B cell (primary cell): ENCODE measurements around the gene ARMH3. TPM values are rescaled to one million over a fixed set of nuclear protein-coding genes. Genes with fewer than 3 reads are reported as not detected.

Experiments used
- ATAC-seq: fragments of 200-7000 bp; cut with Tn5 transposase; one replicate; pipeline ENCODE4 v1.10.0; 2021; ENCODE audit warnings: low read depth, mild to moderate bottlenecking, moderate number of reproducible peaks, moderate library complexity
- CTCF ChIA-PET: fragments of 350-600 bp; sonication (Branson Sonifier 250); formaldehyde crosslinking; loops from one replicate; lab custom pipeline; 2021; ENCODE audit warnings: antibody characterized with exemption, inconsistent platforms; lab: Charles Lee
- POLR2A ChIA-PET: fragments of 350-600 bp; sonication (Branson Sonifier 250); formaldehyde crosslinking; loops from one replicate; lab custom pipeline; 2021; ENCODE audit warnings: antibody characterized with exemption; lab: Charles Lee
- DNase-seq: peaks from one replicate; pipeline ENCODE4 v3.0.0; 2013
- H2AFZ ChIP-seq: 2 replicates; pipeline ENCODE4 v1.6.1; 2012; ENCODE audit warnings: mild to moderate bottlenecking, low read depth, low read length; ENCODE audit not compliant: insufficient read depth, poor library complexity, severe bottlenecking
- H3K27ac ChIP-seq, 2 donors: 1 replicate in 1 of 2; 2 replicates in 1 of 2; pipeline ENCODE4 v1.5.1; 2012 to 2013; ENCODE audit warnings: low read length in 2 of 2, mild to moderate bottlenecking in 2 of 2, moderate library complexity in 1 of 2
- H3K27me3 ChIP-seq, 4 experiments: fragments of 200-600 bp in 1 of 4; sonication (generic) in 1 of 4; replicated peaks in 1 of 4; 1 replicate in 2 of 4; 2 replicates in 2 of 4; pipeline versions ENCODE4 v1.6.1 to v1.7.0; 2013 to 2016; ENCODE audit warnings: low read length in 3 of 4, mild to moderate bottlenecking in 2 of 4, mixed read lengths in 1 of 4, moderate library complexity in 1 of 4; ENCODE audit not compliant: insufficient read depth in 4 of 4, control insufficient read depth in 3 of 4; ENCODE audit errors: control extremely low read depth in 1 of 4
- H3K36me3 ChIP-seq, 2 experiments: replicated peaks in 1 of 2; 1 replicate in 1 of 2; 2 replicates in 1 of 2; pipeline versions ENCODE4 v1.6.1 to v1.7.1; 2013; ENCODE audit warnings: low read length in 1 of 2; ENCODE audit not compliant: insufficient read depth in 2 of 2, control insufficient read depth in 1 of 2; ENCODE audit errors: control extremely low read depth in 1 of 2, extremely low read depth in 1 of 2
- H3K4me1 ChIP-seq, 2 donors: fragments of 200-600 bp in 1 of 2; sonication (generic) in 1 of 2; 1 replicate in 1 of 2; 2 replicates in 1 of 2; pipeline versions ENCODE4 v1.5.1 to v1.6.1; 2013 to 2017; ENCODE audit warnings: low read length in 2 of 2; ENCODE audit not compliant: control insufficient read depth in 2 of 2, insufficient read depth in 2 of 2
- H3K4me2 ChIP-seq: replicated peaks from 2 replicates; pipeline ENCODE3; 2012; ENCODE audit warnings: mild to moderate bottlenecking, low read depth, low read length; ENCODE audit not compliant: poor library complexity, severe bottlenecking
- H3K4me3 ChIP-seq, 5 experiments: fragments of 200-600 bp in 1 of 5; sonication (generic) in 1 of 5; 1 replicate in 3 of 5; 2 replicates in 2 of 5; pipeline versions ENCODE4 v1.5.1 to v1.7.0; 2011 to 2016; ENCODE audit warnings: low read length in 4 of 5, mild to moderate bottlenecking in 4 of 5, low read depth in 2 of 5, control low read depth in 1 of 5, moderate library complexity in 1 of 5; ENCODE audit not compliant: insufficient read depth in 1 of 5; ENCODE audit errors: control extremely low read depth in 1 of 5, extremely low read depth in 1 of 5
- H3K79me2 ChIP-seq: fragments of 200-600 bp; sonication (generic); one replicate; pipeline ENCODE4 v1.6.0; 2016; ENCODE audit warnings: low read length; ENCODE audit not compliant: control insufficient read depth, insufficient read depth
- H3K9ac ChIP-seq: fragments of 200-600 bp; sonication (generic); 2 replicates; pipeline ENCODE4 v1.6.1; 2017; ENCODE audit warnings: mild to moderate bottlenecking, low read length, moderate library complexity
- H3K9me3 ChIP-seq, 3 donors: one replicate each; pipeline versions ENCODE4 v1.6.1 to v1.7.1; 2013; ENCODE audit warnings: low read length in 2 of 3; ENCODE audit not compliant: control insufficient read depth in 2 of 3, insufficient read depth in 1 of 3; ENCODE audit errors: control extremely low read depth in 1 of 3
- H4K20me1 ChIP-seq: 2 replicates; pipeline ENCODE4 v1.6.0; 2012; ENCODE audit warnings: mild to moderate bottlenecking, low read length; ENCODE audit not compliant: insufficient read depth, control insufficient read depth, poor library complexity, severe bottlenecking
- H3K27ac Mint-ChIP-seq: one replicate; pipeline ENCODE4 v1.8.0; 2021; ENCODE audit warnings: mixed read lengths
- H3K27me3 Mint-ChIP-seq: one replicate; pipeline ENCODE4 v1.8.0; 2021; ENCODE audit warnings: mixed read lengths
- H3K4me1 Mint-ChIP-seq: one replicate; pipeline ENCODE4 v1.8.0; 2021; ENCODE audit warnings: mixed read lengths
- H3K4me3 Mint-ChIP-seq: one replicate; pipeline ENCODE4 v1.8.0; 2021; ENCODE audit warnings: mixed read lengths
- H3K9me3 Mint-ChIP-seq: one replicate; pipeline ENCODE4 v1.8.0; 2022; ENCODE audit warnings: mixed read lengths; ENCODE audit not compliant: insufficient read depth
- CTCF ChIP-seq: fragments of 200-600 bp; IDR thresholded peaks from one replicate; pipeline ENCODE4 v1.8.0; 2022; ENCODE audit warnings: antibody characterized with exemption, mild to moderate bottlenecking
- EZH2 ChIP-seq: IDR thresholded peaks from 2 replicates; pipeline ENCODE4 v1.6.1; 2012; ENCODE audit warnings: borderline replicate concordance, low read depth, mild to moderate bottlenecking, moderate library complexity, low read length; ENCODE audit not compliant: insufficient read depth, poor library complexity, severe bottlenecking
- WGBS: methylation state at CpG from one replicate; pipeline ENCODE4 v1.1.5; 2013; ENCODE audit warnings: missing lambda C conversion rate; ENCODE audit not compliant: insufficient coverage; 5-methylcytosine and 5-hydroxymethylcytosine counted together
- intact Hi-C: fragments of 100-400 bp; cut with micrococcal nuclease; formaldehyde crosslinking; loops from one replicate; pipeline ENCODE4 v1.10.0; 2022
- polyA plus RNA-seq: library from polyadenylated mRNA; depleted of rRNA; stranded (reverse); fragments of >200 nt; gene quantifications from 2 replicates; pipeline ENCODE4 v1.2.3, GENCODE V29; 2012
- total RNA-seq, 2 donors: library from RNA; stranded (reverse); fragments of 120-200 nt in 1 of 2; gene quantifications; 1 replicate in 1 of 2; 2 replicates in 1 of 2; pipeline versions ENCODE4 v1.2.3 to v1.2.4, GENCODE V29; 2013 to 2022

ARMH3 gene
- total and polyA plus RNA-seq, 2 donors (not counting 1 experiment from before 2014, with no cell fraction given) = 33.4 to 40.7 TPM

GRCh38 chr10:101875068-101875688 is 180.8 kb downstream of the ARMH3 start:
- Histone ChIP-seq H3K4me2 (peak overlapping the region; percentile 46), H3K27me3 (no peaks in the 10 kb centered on the region), H3K79me2 (peaks cover 31% of the 10 kb centered on the region), H3K9ac (peak overlapping the region; percentile 17), H2AFZ (no peak overlapping the region), H3K4me1 (peaks cover 15 to 16% of the 10 kb centered on the region in 2 donors), H3K4me3 (no peak overlapping the region), H3K9me3 (no peaks in the 10 kb centered on the region), H4K20me1 (peaks cover 8% of the 10 kb centered on the region), H3K27ac (peak overlapping the region; percentile 13 to 16), H3K36me3 (peaks cover 3 to 14% of the 10 kb centered on the region in 2 experiments)
- H3K27ac Mint-ChIP-seq = peak overlapping the region; percentile 50
- POLR2A ChIA-PET = interaction anchor here (0.7 kb wide), 1 partner anchor 115 kb away, joined by 3 read pairs; no protein-coding TSS in a partner anchor
- H3K4me3 Mint-ChIP-seq = peak overlapping the region; percentile 4
- TF ChIP-seq CTCF (no peak), EZH2 (no peak)
- WGBS = no CpG with 5 or more reads among the region's 3 CpGs
- ATAC-seq = peak; percentile 45
- H3K27me3 Mint-ChIP-seq = no peaks in the 10 kb centered on the region
- H3K4me1 Mint-ChIP-seq = peaks cover 25% of the 10 kb centered on the region
- intact Hi-C loops = no loop called here
- CTCF ChIA-PET = interaction anchor here (0.9 kb wide), 1 partner anchor 10 kb away, joined by 3 read pairs; no protein-coding TSS in a partner anchor
- DNase-seq = peak; percentile 26
- H3K9me3 Mint-ChIP-seq = no peaks in the 10 kb centered on the region

GRCh38 chr10:101874252-101874651 is 181.7 kb downstream of the ARMH3 start:
- POLR2A ChIA-PET = no interaction called here
- Mint-ChIP-seq H3K27me3 (no peaks in the 10 kb centered on the region), H3K9me3 (no peaks in the 10 kb centered on the region), H3K27ac (peak overlapping the region; percentile 41), H3K4me1 (peaks cover 25% of the 10 kb centered on the region), H3K4me3 (no peak overlapping the region)
- Histone ChIP-seq H3K4me3 (no peak overlapping the region), H3K9me3 (no peaks in the 10 kb centered on the region), H3K9ac (no peak overlapping the region), H3K27me3 (no peaks in the 10 kb centered on the region), H4K20me1 (peaks cover 8% of the 10 kb centered on the region), H3K4me2 (peak overlapping the region; percentile 46), H3K4me1 (peaks cover 15 to 16% of the 10 kb centered on the region in 2 donors), H3K79me2 (peaks cover 35% of the 10 kb centered on the region), H3K27ac (peak overlapping the region in 1 of 2 donors; percentile 13), H2AFZ (no peak overlapping the region), H3K36me3 (peaks cover 5 to 9% of the 10 kb centered on the region in 2 experiments)
- CTCF ChIA-PET = interaction anchor here (0.5 to 0.8 kb wide), 2 partner anchors 16 to 136 kb away, joined by 3 to 5 read pairs; no protein-coding TSS in a partner anchor
- intact Hi-C loops = no loop called here
- ATAC-seq = no peak
- TF ChIP-seq EZH2 = no peak
- no peak for TF ChIP-seq CTCF
- DNase-seq = no peak
